GM12872 (cell line): ENCODE measurements around the gene TIMP2.

Experiments
- CTCF ChIP-seq: IDR thresholded peaks from 3 replicates; pipeline ENCODE4 v1.5.1; 2011; ENCODE audit warnings: low read depth, mild to moderate bottlenecking, low read length, moderate library complexity; ENCODE audit not compliant: insufficient read depth

TIMP2 gene

DNA sequence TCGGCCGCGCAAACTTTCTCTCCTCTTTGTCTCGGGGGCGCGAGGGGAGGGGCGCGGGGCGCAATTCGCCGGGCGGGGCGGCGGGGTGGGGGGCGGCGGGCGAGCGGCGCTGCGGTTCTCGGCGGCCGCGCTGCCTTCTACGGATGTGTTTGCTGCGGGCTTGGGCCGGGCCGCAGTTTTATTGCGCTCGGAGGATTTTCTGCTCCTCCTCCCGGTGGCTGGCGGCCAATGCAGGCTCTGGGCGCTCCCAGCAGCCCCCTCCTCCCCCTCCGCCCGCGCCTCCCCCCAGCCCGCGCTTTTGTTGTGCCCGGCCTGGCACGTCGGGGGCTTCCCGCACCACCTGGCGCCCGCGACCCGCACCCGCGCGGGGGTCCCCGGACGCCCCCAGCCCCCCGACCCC, at the start of gene TIMP2:
Gene TIMP2, minus strand, starts transcription at position 154 of the 400 bp plus-strand sequence. CDS start 299 bp downstream, outside the sequence.
- TF ChIP-seq CTCF: peak; percentile 28; the same call in 1 of the 3 replicates

DNA sequence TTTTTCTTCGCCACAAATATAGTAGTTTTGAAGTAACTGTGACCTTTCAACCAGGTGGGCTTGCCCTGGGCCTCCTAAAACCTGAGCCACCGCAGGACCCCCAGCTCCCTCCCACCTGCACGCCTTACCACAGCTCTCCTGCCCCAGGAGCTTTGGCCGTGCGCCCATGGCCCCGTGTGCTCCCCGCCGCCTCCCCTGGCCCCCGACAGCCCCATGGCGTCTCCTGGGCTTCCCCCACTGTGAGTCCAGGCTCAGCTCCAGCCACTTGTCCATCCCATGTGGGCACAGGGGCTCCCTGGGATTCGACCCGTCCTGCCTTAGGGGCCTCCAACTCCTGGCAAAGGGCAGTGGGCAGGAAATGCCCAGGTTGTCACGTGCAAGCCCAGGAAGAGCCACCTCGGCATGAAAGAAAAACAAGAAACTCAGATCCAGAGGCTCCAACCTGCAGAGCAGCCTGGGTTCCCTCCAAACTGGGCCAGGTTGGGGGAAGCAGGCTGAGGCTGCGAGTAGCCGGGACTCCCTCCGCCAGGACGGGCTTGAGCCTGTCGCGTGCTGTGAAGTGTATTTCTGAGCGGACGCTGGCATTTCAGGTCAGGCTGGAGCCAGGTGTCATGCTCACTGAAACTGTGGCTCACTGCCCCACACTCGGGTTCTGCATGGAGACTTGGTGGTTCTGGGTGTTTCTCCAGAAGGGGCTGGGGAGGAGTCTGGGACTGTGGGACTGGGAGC, 48.8 kb upstream of the TIMP2 start:
- TF ChIP-seq CTCF: no peak

DNA sequence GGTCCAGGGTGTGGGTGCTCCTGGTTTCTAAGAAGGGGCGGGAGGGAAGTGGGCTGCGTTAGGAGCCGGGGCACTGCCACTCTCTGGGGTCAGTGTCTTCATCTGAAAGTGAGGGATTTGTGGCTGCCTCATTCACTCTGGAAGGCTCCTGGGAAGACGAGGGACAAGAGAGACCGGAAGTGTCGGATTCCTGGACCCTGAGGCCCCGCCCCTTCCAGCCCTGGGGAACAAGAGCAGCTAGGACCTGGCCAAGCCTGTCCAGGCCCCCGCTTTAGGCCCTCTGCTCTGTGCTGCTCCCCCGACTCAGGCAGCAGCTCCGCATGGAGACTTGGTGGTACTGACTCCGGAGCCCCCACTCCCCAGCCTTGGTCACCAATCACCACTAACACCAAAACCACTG, 48.0 kb upstream of the TIMP2 start:
- no peak for TF ChIP-seq CTCF

- no peak for TF ChIP-seq CTCF
Measured at GRCh38 chr17:78972507-78973105, 47.4 kb upstream of the TIMP2 start.

DNA sequence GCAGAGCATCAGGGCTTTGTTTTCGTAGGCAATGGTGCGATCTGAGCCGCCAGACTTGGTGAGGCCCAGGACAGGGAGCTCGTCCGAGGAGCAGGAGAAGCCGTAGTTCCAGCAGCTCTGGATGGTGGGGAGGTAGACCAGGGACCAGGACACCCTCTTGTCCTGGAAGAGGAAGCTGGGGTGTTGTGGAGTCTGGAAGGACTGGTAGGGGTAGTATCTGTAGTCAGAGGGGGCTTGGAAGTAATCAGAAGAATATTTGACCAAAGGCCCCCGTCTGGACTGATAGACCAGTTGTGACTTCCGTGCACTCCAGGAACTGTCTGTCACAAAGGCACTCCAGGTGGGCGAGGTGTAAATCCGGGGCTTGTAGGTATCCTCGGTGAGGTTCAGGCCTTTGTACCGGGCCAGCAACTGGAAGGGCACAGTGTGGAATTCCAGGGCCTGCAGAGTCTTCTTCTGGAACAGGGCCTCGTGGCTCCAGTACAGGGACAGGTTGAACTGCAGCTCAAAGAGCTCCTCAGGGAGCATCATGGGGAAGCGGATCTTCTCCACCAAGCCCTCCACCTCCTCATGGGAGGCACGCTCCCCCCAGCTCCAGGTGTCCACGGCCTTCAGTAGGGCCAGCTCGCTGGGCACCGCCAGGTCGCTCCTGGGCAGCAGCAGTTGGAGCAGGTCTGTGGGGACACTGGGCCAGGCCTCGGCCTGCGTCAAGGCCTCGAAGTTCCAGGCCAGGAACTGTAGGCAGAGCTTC, 46.7 kb upstream of the TIMP2 start:
- TF ChIP-seq CTCF: no peak

DNA sequence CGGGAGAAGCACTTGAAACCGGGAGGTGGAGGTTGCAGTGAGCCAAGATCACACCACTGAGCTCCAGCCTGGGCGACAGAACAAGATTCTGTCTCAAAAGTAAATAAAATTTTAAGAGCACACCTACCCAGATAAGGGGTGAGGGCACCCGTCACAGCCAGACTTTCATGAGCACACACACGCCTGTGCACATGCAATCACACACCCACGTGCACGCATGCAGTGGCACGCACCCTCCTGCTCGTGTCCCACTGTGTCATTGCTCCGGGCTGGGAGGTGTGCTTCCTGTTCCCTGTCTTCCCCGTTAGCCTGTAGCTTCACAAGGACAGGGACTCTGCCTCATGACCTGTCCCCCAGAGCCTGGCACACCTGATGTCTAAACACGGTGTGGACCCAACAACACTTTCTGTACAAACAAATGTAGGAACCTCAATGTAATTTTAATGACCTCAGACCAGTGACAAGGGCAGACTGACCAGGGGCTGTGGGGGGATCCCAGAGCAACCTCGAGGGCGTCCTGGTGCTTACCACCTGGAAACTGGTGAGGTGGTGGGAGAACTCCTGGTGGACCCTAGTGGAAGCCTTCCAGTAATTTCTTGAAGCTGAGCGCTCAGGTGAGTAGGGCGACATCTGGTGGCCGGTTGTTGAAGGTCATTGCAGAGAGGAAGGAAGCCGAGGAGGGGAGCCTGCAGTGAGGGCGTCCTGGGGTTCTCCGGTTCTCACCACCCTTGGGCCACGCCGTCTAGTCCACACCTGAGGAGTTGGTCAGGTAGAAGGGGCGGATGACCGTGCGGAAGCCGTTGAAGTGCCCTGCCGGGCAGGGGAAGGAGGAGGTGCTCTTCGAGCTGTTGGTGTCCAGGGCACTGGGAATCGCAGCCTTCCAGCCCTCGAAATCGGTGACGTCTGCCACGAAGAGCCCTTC, 45.9 kb upstream of the TIMP2 start:
- TF ChIP-seq CTCF: peak; percentile 85
